Naive thymus-derived CD4-positive, alpha-beta T cell (primary cell): ENCODE measurements around the gene PRPF19. TPM values are rescaled to one million over a fixed set of nuclear protein-coding genes. Genes with fewer than 3 reads are reported as not detected.

Source experiments
- ATAC-seq: fragments of 150-1000 bp; cut with Tn5 transposase; 2 replicates; pipeline ENCODE4 v1.10.0; 2021; ENCODE audit warnings: mild to moderate bottlenecking, moderate library complexity
- CTCF ChIA-PET: fragments of 350-600 bp; sonication (Branson Sonifier 250); formaldehyde crosslinking; loops from one replicate; lab custom pipeline; 2021; ENCODE audit warnings: antibody characterized with exemption; lab: Charles Lee
- POLR2A ChIA-PET: fragments of 350-600 bp; sonication (Branson Sonifier 250); formaldehyde crosslinking; loops from one replicate; lab custom pipeline; 2021; ENCODE audit warnings: antibody characterized with exemption, inconsistent platforms; lab: Charles Lee
- DNase-seq, 9 donors: peaks; one replicate each; pipeline versions ENCODE4 v3.0.0 to v3.0.0-alpha.2; 2020 to 2022; ENCODE audit warnings: mixed read lengths in 1 of 9
- H3K27ac ChIP-seq: one replicate; pipeline ENCODE4 v1.7.0; 2013; ENCODE audit warnings: mild to moderate bottlenecking, low read depth, low read length, moderate library complexity
- H3K27me3 ChIP-seq, 2 donors: one replicate each; pipeline ENCODE4 v1.7.0; 2013; ENCODE audit warnings: low read length in 2 of 2, mild to moderate bottlenecking in 2 of 2, moderate library complexity in 2 of 2; ENCODE audit not compliant: control insufficient read depth in 2 of 2, insufficient read depth in 2 of 2
- H3K36me3 ChIP-seq, 3 experiments: 1 replicate in 2 of 3; 2 replicates in 1 of 3; pipeline ENCODE4 v1.7.0; 2013; ENCODE audit warnings: low read length in 3 of 3, mild to moderate bottlenecking in 3 of 3, moderate library complexity in 1 of 3; ENCODE audit not compliant: insufficient read depth in 3 of 3, control insufficient read depth in 2 of 3
- H3K4me1 ChIP-seq, 2 donors: one replicate each; pipeline ENCODE4 v1.7.0; 2013; ENCODE audit warnings: low read length in 2 of 2, mild to moderate bottlenecking in 2 of 2, moderate library complexity in 1 of 2; ENCODE audit not compliant: control insufficient read depth in 2 of 2, insufficient read depth in 2 of 2
- H3K4me3 ChIP-seq: 2 replicates; pipeline ENCODE4 v1.7.0; 2013; ENCODE audit warnings: mild to moderate bottlenecking, low read length
- H3K9me3 ChIP-seq, 3 experiments: 1 replicate in 2 of 3; 2 replicates in 1 of 3; pipeline ENCODE4 v1.7.0; 2013; ENCODE audit warnings: low read length in 3 of 3; ENCODE audit not compliant: control insufficient read depth in 2 of 3
- H3K27ac Mint-ChIP-seq, 9 donors: one replicate each; pipeline ENCODE4 v1.8.0; 2020 to 2022; ENCODE audit warnings: mixed read lengths in 9 of 9, mild to moderate bottlenecking in 8 of 9, moderate library complexity in 5 of 9, inconsistent platforms in 2 of 9
- H3K27me3 Mint-ChIP-seq, 5 donors: one replicate each; pipeline ENCODE4 v1.8.0; 2021 to 2022; ENCODE audit warnings: mixed read lengths in 5 of 5, mild to moderate bottlenecking in 1 of 5
- H3K36me3 Mint-ChIP-seq, 5 donors: one replicate each; pipeline ENCODE4 v1.8.0; 2020 to 2022; ENCODE audit warnings: mixed read lengths in 5 of 5, mild to moderate bottlenecking in 3 of 5, inconsistent platforms in 1 of 5
- H3K4me1 Mint-ChIP-seq, 7 donors: one replicate each; pipeline ENCODE4 v1.8.0; 2020 to 2022; ENCODE audit warnings: mixed read lengths in 7 of 7, mild to moderate bottlenecking in 3 of 7, inconsistent platforms in 1 of 7
- H3K4me3 Mint-ChIP-seq, 10 donors: one replicate each; pipeline ENCODE4 v1.8.0; 2020 to 2022; ENCODE audit warnings: mild to moderate bottlenecking in 10 of 10, mixed read lengths in 10 of 10, moderate library complexity in 6 of 10, inconsistent platforms in 2 of 10
- H3K9me3 Mint-ChIP-seq, 11 donors: one replicate each; pipeline ENCODE4 v1.8.0; 2020 to 2022; ENCODE audit warnings: mixed read lengths in 11 of 11, mild to moderate bottlenecking in 4 of 11, inconsistent platforms in 1 of 11, moderate library complexity in 1 of 11
- intact Hi-C, 2 donors: fragments of 100-400 bp; cut with micrococcal nuclease; formaldehyde crosslinking; loops; one replicate each; pipeline ENCODE4 v1.15.1; 2023
- polyA plus RNA-seq, 2 donors: library from polyadenylated mRNA; unstranded; fragments of 300-500 nt; fragmentation: Illumina TruSeq; gene quantifications; one replicate each; pipeline ENCODE4 v1.2.3, GENCODE V29; 2021
- total RNA-seq, 6 experiments: library from RNA in 5 of 6; stranded (reverse) in 5 of 6; gene quantifications; 1 replicate in 5 of 6; 2 replicates in 1 of 6; pipeline ENCODE4 v1.2.3 and lab custom pipeline; 2021 to 2026

The PRPF19 gene
- total and polyA plus RNA-seq, 7 experiments from 2014 or later, result 17.9 to 139 (median 76.6) TPM

GRCh38 chr11:60936467-60937143, 30.2 kb upstream of the PRPF19 start:
- no peaks in the 10 kb centered on the region for H3K27me3 Mint-ChIP-seq
- intact Hi-C loops, result no loop called here
- Histone ChIP-seq H3K4me3 (no peak overlapping the region), H3K9me3 (no peaks in the 10 kb centered on the region), H3K27ac (no peak overlapping the region), H3K36me3 (peaks cover 0 to 16% (median 0%) of the 10 kb centered on the region in 3 experiments), H3K4me1 (no peaks in the 10 kb centered on the region), H3K27me3 (no peaks in the 10 kb centered on the region)
- H3K36me3 Mint-ChIP-seq, result peaks cover 0 to 21% (median 0%) of the 10 kb centered on the region in 5 donors
- POLR2A ChIA-PET, result interaction anchor here (0.6 kb wide), 1 partner anchor 25 kb away, joined by 4 read pairs; no protein-coding TSS in a partner anchor
- CTCF ChIA-PET, result no interaction called here
- no peaks in the 10 kb centered on the region for H3K9me3 Mint-ChIP-seq
- H3K27ac Mint-ChIP-seq, result no peak overlapping the region
- peaks cover 0 to 13% (median 0%) of the 10 kb centered on the region in 7 donors for H3K4me1 Mint-ChIP-seq
- DNase-seq (no peak), ATAC-seq (no peak)
- no peak overlapping the region for H3K4me3 Mint-ChIP-seq

- ATAC-seq (peak; percentile 17), DNase-seq (no peak)
- Mint-ChIP-seq H3K27ac (no peak overlapping the region), H3K9me3 (no peaks in the 10 kb centered on the region), H3K4me1 (peaks cover 0 to 7% (median 0%) of the 10 kb centered on the region in 7 donors), H3K36me3 (peaks cover 0 to 13% (median 0%) of the 10 kb centered on the region in 5 donors), H3K27me3 (peaks cover 0 to 1% (median 0%) of the 10 kb centered on the region in 5 donors), H3K4me3 (no peak overlapping the region)
- Histone ChIP-seq H3K36me3 (peaks cover 0 to 11% (median 0%) of the 10 kb centered on the region in 3 experiments), H3K9me3 (no peaks in the 10 kb centered on the region), H3K4me1 (no peaks in the 10 kb centered on the region), H3K27me3 (no peaks in the 10 kb centered on the region), H3K4me3 (no peak overlapping the region), H3K27ac (no peak overlapping the region)
- ChIA-PET POLR2A (interaction anchor here (1.0 to 1.2 kb wide), 2 partner anchors 21 to 166 kb away, joined by 3 to 6 read pairs; partner anchors contain the start of gene CD5), CTCF (no interaction called here)
- intact Hi-C loops, result no loop called here
Observed at GRCh38 chr11:60935676-60936442, 29.5 kb upstream of the PRPF19 start.

- H3K27me3 ChIP-seq, result no peaks in the 10 kb centered on the region
- H3K27ac ChIP-seq, result no peak overlapping the region
- intact Hi-C loops, result no loop called here
- H3K27me3 Mint-ChIP-seq, result peaks cover 0 to 7% (median 0%) of the 10 kb centered on the region in 5 donors
- no peaks in the 10 kb centered on the region for H3K9me3 ChIP-seq
- H3K4me1 Mint-ChIP-seq, result peaks cover 0 to 5% (median 0%) of the 10 kb centered on the region in 7 donors
- no peak overlapping the region for H3K27ac Mint-ChIP-seq
- ATAC-seq, result peak; percentile 9
- H3K36me3 Mint-ChIP-seq, result peaks cover 0 to 13% (median 0%) of the 10 kb centered on the region in 5 donors
- peaks cover 0 to 7% (median 0%) of the 10 kb centered on the region in 3 experiments for H3K36me3 ChIP-seq
- H3K4me3 ChIP-seq, result no peak overlapping the region
- H3K9me3 Mint-ChIP-seq, result no peaks in the 10 kb centered on the region
- no peak for DNase-seq
- CTCF ChIA-PET, result interaction anchor here (0.6 to 0.9 kb wide), 2 partner anchors 20 to 143 kb away, joined by 3 read pairs; no protein-coding TSS in a partner anchor
- no peaks in the 10 kb centered on the region for H3K4me1 ChIP-seq
- H3K4me3 Mint-ChIP-seq, result no peak overlapping the region
- POLR2A ChIA-PET, result interaction anchor here (1.0 to 1.2 kb wide), 2 partner anchors 20 to 167 kb away, joined by 3 to 6 read pairs; partner anchors contain the start of gene CD5
Observed at GRCh38 chr11:60934790-60935605, 28.6 kb upstream of the PRPF19 start.

GRCh38 chr11:60934124-60934789, 27.9 kb upstream of the PRPF19 start:
- no peaks in the 10 kb centered on the region for H3K9me3 Mint-ChIP-seq
- H3K36me3 Mint-ChIP-seq, result peaks cover 0 to 13% (median 0%) of the 10 kb centered on the region in 5 donors
- peaks cover 0 to under 1% (median 0%) of the 10 kb centered on the region in 3 experiments for H3K36me3 ChIP-seq
- CTCF ChIA-PET, result interaction anchor here (0.6 to 0.9 kb wide), 2 partner anchors 20 to 144 kb away, joined by 3 read pairs; no protein-coding TSS in a partner anchor
- no peaks in the 10 kb centered on the region for H3K4me1 ChIP-seq
- no peaks in the 10 kb centered on the region for H3K9me3 ChIP-seq
- no peak overlapping the region for H3K4me3 Mint-ChIP-seq
- H3K27ac ChIP-seq, result no peak overlapping the region
- peaks cover 0 to 14% (median 0%) of the 10 kb centered on the region in 5 donors for H3K27me3 Mint-ChIP-seq
- no peak overlapping the region for H3K4me3 ChIP-seq
- intact Hi-C loops, result no loop called here
- ATAC-seq, result peak; percentile 17
- no peak overlapping the region for H3K27ac Mint-ChIP-seq
- no peak for DNase-seq
- H3K27me3 ChIP-seq, result no peaks in the 10 kb centered on the region
- peaks cover 0 to 1% (median 0%) of the 10 kb centered on the region in 7 donors for H3K4me1 Mint-ChIP-seq
- POLR2A ChIA-PET, result interaction anchor here (1.2 kb wide), 1 partner anchor 19 kb away, joined by 3 read pairs; no protein-coding TSS in a partner anchor

- Mint-ChIP-seq H3K27me3 (peaks cover 0 to 16% (median 0%) of the 10 kb centered on the region in 5 donors), H3K9me3 (no peaks in the 10 kb centered on the region), H3K27ac (no peak overlapping the region), H3K4me1 (peaks cover 0 to 1% (median 0%) of the 10 kb centered on the region in 7 donors), H3K36me3 (peaks cover 0 to 7% (median 0%) of the 10 kb centered on the region in 5 donors), H3K4me3 (no peak overlapping the region)
- intact Hi-C loops, result no loop called here
- no peaks in the 10 kb centered on the region for H3K36me3 ChIP-seq
- DNase-seq (no peak), ATAC-seq (no peak)
- H3K9me3 ChIP-seq, result no peaks in the 10 kb centered on the region
- no peak overlapping the region for H3K27ac ChIP-seq
- H3K27me3 ChIP-seq, result no peaks in the 10 kb centered on the region
- POLR2A ChIA-PET, result interaction anchor here (0.6 kb wide), 1 partner anchor 10 kb away, joined by 3 read pairs; no protein-coding TSS in a partner anchor
- H3K4me3 ChIP-seq, result no peak overlapping the region
- no peaks in the 10 kb centered on the region for H3K4me1 ChIP-seq
- CTCF ChIA-PET, result interaction anchor here (0.9 kb wide), 1 partner anchor 19 kb away, joined by 3 read pairs; no protein-coding TSS in a partner anchor
Observed at GRCh38 chr11:60933416-60934123, 27.2 kb upstream of the PRPF19 start.
